GM19025 (cell line): ENCODE measurements around the gene PON2.

ENCODE experiments used
- ATAC-seq: cut with Tn5 transposase; IDR thresholded peaks from one replicate; pipeline ENCODE4 v1.9.1; 2021; ENCODE audit warnings: mild to moderate bottlenecking, low read depth, moderate library complexity; ENCODE audit not compliant: unreplicated experiment

Gene PON2

GRCh38 chr7:95446618-95447017, 11.8 kb upstream of the PON2 start:
- no peak for ATAC-seq

DNA sequence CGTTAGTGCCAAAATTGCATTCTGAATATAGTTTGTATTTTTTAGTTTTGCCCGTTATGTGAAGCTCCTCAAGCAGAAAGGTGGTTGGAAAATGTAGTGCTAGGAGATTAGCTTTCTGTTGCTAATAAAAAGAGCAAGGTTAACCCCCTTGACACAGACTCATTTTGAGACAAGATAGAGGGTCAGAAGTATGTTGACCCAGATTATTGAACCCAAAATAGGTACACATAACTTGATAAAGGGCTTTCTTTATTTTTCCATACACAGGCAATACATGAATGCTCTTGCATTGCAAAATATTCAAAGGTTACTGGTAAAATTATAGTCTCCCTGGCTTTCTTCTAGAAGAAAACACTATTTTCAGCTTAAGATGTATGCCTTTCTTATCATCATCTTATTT, 10.0 kb upstream of the PON2 start:
- no peak for ATAC-seq

GRCh38 chr7:95441042-95441823, 6.4 kb upstream of the PON2 start:
- no peak for ATAC-seq

- no peak for ATAC-seq
Measured at GRCh38 chr7:95440394-95441038, 5.7 kb upstream of the PON2 start.

GRCh38 chr7:95436407-95436806, 1.6 kb upstream of the PON2 start:
- ATAC-seq = no peak

DNA sequence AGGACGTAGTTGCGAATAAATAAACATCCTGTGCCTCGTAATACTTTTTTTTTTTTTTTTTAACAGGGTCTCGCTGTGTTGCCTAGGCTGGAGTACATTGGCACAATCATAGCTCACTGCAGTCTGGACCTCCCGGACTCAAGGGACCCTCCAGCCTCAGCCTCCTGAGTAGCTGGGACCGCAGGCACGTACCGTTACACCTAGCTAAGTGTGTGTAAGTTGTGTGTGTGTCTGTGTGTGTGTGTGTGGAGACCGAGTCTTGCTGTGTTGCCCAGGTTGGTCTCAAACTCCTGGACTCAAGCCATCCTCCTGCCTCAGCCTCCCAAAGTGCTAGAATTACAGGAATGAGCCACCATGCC, 573 bp upstream of the PON2 start:
- ATAC-seq = no peak

- ATAC-seq = no peak
Measured at GRCh38 chr7:95433952-95434556, 774 bp downstream of the PON2 start.

DNA sequence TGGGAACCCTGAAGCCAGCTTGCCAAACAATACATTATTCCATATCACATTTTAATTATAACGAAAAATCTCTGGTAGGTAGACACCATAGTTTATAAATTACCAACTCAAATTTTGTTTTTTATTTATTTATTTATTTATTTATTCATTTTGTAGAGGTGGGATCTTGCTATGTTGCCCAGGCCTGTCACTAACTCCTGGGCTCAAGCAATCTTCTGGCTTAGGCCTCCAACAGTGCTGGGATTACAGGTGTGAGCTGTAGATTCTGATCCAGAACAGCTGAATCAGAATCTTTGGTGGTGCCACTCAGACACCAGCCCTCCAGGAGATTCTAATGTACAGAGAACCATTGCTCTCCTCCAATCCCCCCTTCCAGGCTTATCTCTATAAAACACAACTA, 1.7 kb downstream of the PON2 start:
- ATAC-seq = no peak

DNA sequence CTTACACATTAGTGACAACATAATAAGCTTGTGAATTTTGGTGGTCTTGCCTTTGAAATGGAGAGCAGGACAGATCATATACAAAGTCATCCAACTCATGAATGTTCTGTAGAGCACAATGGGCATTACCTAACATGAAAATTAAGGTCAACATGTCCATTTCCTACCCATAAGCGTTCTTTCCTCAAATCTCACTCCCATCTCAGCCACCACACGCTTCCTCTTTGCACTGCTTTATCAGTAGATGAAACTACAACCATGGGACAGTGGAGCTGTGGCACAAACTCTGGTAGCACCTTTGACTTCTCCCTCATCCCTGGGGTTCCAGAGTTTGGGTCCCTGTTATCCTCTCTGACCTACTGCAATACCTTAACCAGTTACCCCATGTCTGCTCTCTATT, 2.2 kb downstream of the PON2 start:
- no peak for ATAC-seq

DNA sequence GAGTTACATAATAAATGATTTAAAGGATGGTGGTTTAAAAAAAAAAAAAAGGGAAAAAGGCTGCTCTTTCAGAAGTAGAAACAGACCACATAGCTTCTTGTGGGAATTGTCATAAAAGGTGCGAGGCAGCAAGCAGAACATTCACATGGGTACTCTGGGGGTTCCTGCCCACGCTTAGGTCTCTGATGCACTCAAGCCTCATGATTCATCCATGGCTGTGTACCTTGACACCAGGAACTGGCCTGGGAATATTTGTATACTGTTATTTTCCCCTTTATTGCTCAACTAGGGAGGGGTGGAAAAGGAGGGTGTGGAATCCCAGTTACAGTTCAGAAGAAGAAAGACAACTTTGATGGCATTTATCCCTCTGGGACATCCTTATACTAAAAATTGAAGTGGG, 4.0 kb downstream of the PON2 start:
- no peak for ATAC-seq

DNA sequence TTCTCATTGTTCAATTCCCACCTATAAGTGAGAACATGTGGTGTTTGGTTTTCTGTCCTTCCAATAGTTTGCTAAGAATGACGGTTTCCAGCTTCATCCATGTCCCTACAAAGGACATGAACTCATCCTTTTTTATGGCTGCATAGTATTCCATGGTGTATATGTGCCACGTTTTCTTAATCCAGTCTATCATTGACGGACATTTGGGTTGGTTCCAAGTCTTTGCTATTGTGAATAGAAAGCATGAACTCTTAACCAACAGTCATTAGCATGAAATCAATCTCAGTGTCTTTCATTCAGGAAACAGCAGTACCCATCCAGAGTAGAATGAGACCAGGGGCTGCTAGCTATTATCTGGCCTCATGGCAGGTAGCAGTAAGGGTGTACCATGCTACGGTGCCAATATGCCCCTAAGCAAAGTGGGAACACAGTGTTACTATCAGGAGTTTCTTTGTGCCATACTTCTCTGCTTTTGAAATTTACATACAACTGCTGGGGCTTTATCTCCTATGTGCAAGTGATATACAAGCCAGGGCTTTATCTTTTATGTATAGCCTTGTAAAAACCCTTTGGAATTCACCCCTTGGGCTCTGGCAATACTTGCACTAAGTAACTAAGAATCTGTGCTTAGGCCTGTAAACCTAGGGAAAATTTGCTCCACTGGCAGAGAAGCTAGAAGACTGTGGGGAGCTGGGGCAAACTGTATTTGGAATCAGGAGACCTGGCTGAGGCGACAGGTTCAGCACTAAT, 5.4 kb downstream of the PON2 start:
- no peak for ATAC-seq

DNA sequence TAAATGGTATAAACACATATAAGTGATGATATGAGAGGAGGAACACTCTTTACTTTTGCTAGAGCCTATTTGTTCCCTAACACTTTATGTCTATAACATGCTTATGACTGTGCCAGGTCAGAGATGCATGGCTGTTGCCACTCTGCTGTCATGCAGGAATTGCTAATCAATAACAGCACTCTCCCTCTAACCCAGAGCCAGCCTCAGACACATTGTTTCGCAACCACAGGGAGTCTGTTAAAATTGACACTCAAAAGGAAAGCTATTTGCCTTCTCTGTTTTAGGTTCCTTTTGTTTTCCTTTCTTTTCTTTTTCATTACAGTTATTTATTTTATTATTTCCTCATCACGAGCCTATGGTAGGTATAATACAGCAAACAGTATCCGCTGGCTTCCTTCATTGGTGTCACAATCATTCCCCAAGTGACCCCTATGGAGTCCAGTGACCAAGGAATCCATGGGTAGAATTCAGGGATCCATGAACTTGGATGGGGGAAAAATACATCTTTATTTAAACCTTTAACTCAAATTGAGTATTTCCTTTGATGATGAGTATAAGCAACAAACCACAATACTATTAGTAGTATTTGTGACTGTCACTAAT, 6.8 kb downstream of the PON2 start:
- ATAC-seq = no peak

DNA sequence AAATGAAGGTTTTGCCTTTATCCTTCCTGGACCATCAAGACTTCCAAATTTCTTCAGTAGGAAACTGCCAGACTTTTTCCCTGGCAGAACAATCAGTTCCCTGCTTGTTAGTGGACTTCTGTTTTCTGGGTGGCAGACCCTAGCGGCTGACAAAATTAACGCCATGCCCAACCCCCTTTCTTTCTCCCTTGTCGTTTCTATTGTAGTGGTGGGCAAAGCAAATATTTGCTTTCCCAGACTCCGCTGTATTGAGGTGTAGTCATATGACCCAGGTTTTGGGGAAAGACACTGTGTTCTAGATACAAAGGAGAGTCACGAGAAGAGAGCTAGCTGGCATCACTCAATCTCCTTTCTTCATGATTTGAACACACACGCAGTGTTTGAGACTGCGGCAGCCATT, 7.7 kb downstream of the PON2 start:
- no peak for ATAC-seq

- ATAC-seq = no peak
Measured at GRCh38 chr7:95425694-95426093, 9.1 kb downstream of the PON2 start.

DNA sequence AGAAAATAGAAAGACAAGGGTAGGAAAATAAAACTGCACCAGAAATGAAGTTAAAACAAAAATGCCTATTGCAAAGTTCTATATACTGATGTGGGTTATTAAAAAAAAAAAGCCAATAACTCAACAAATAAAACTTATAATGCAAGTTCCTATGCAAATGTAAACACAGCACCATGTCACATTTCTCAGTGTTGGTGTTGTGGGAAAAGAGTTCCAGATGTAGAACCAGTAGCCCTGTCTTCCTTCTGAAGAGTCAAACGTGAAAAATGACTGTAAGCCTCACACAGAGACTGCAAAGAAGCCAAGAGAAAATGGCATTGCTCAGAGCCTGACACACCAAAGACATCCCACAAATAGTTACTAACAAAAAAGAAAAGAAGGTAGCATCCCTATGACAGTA, 10.1 kb downstream of the PON2 start:
- no peak for ATAC-seq

GRCh38 chr7:95421847-95422444, 12.9 kb downstream of the PON2 start:
- no peak for ATAC-seq

DNA sequence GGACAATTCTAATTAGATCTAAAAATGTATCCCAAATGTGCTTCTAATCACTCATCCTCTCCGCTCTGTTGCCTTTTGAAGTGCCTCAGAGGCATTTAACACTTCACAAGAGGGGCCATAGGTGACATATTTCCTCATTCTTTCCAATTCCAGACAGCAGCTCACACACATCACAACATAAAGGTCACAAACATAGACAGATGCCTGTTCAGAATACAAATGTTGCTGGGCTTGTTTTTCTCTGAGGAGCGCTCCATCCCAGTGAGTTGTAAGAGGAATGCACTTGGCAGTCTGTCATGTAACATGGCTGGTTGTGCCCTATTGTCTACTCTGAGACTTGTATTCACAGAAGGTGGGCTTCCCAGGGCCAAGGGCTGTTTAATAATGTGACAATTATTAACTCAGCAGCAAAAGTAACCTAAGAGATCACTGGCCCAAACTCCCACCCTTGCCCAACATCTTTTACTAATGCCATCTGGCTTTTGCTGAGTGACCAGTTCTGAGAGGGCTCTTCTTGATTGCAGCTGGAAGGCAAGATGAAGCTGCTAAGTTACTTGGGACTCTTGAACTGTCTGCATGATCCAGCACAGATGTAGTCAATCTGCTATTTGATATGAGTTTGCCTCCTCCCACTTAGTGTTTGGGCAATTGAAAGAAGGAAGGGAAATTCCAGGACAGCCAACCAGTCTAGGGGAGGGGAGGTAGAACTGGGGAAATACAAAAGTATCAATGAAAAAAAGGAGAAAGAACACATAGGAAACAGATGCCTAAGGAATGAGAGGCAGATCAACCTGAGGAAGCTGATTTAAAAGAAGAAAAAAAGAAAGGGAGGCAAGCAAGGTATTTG, 13.6 kb downstream of the PON2 start:
- no peak for ATAC-seq

GRCh38 chr7:95412075-95412474, 22.8 kb downstream of the PON2 start:
- ATAC-seq = no peak

DNA sequence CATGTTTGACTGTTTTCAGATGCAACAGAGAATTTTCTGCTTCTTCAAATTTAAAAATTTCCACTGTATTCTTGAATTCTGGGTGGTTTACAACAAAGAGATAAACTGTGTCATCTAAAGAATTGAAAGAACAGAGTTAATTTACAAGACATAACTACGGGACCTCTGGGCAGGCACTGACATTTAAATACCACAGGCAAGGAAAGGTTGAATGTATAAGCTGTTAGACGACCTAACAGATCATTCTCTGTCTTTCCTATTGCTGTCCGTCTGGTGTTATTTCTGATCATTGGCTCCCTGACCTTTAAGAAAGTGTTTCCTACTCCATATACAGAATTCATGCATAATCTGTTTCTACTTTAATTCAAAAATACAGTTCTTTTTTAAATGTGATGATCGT, 23.2 kb downstream of the PON2 start:
- ATAC-seq = no peak

- no peak for ATAC-seq
Measured at GRCh38 chr7:95411036-95411435, 23.8 kb downstream of the PON2 start.
